H9 (cell line): ENCODE results near the gene CNBD2. TPM values are rescaled to one million over a fixed set of nuclear protein-coding genes. Genes with fewer than 3 reads are reported as not detected.

ENCODE experiments used
- DNase-seq: peaks from one replicate; pipeline ENCODE4 v3.0.0-alpha.2; 2017
- H2AFZ ChIP-seq: one replicate; pipeline ENCODE4 v1.6.1; 2013; ENCODE audit warnings: mild to moderate bottlenecking, low read length, control low read depth, moderate library complexity
- H2AK5ac ChIP-seq: 2 replicates; pipeline ENCODE4 v1.6.1; 2013; ENCODE audit warnings: low read length, control low read depth, mixed read lengths; ENCODE audit not compliant: insufficient read length
- H2BK120ac ChIP-seq: one replicate; pipeline ENCODE4 v1.6.1; 2013; ENCODE audit warnings: low read depth, mild to moderate bottlenecking, low read length, control low read depth, inconsistent platforms; ENCODE audit not compliant: poor library complexity, severe bottlenecking
- H2BK12ac ChIP-seq: 2 replicates; pipeline ENCODE4 v1.6.1; 2013; ENCODE audit warnings: low read length, control low read depth, mixed read lengths, low read depth; ENCODE audit not compliant: insufficient read length
- H2BK15ac ChIP-seq: 2 replicates; pipeline ENCODE4 v1.6.1; 2013; ENCODE audit warnings: low read depth, low read length, control low read depth
- H2BK20ac ChIP-seq: one replicate; pipeline ENCODE4 v1.6.1; 2013; ENCODE audit warnings: low read depth, mild to moderate bottlenecking, low read length, control low read depth, inconsistent platforms; ENCODE audit not compliant: poor library complexity, severe bottlenecking
- H2BK5ac ChIP-seq: 2 replicates; pipeline ENCODE4 v1.6.1; 2013; ENCODE audit warnings: low read length, control low read depth, mixed read lengths; ENCODE audit not compliant: insufficient read length
- H3K14ac ChIP-seq: 2 replicates; pipeline ENCODE4 v1.6.1; 2013; ENCODE audit warnings: low read length, control low read depth; ENCODE audit not compliant: insufficient read depth
- H3K18ac ChIP-seq: 2 replicates; pipeline ENCODE4 v1.6.1; 2013; ENCODE audit warnings: low read depth, mild to moderate bottlenecking, mixed read lengths, low read length, control low read depth; ENCODE audit not compliant: insufficient read length
- H3K23ac ChIP-seq: 2 replicates; pipeline ENCODE4 v1.6.1; 2013; ENCODE audit warnings: low read length, control low read depth, mixed read lengths, low read depth; ENCODE audit not compliant: insufficient read length
- H3K23me2 ChIP-seq: 2 replicates; pipeline ENCODE4 v1.6.1; 2013; ENCODE audit warnings: low read depth, mild to moderate bottlenecking, mixed read lengths, low read length, control low read depth; ENCODE audit not compliant: insufficient read length, poor library complexity, severe bottlenecking
- H3K27ac ChIP-seq: 2 replicates; pipeline ENCODE4 v1.5.1; 2013; ENCODE audit warnings: low read length, control low read depth, mixed read lengths, low read depth; ENCODE audit not compliant: insufficient read length
- H3K27me3 ChIP-seq: 2 replicates; pipeline ENCODE4 v1.6.1; 2013; ENCODE audit warnings: low read length, control low read depth, inconsistent platforms; ENCODE audit not compliant: insufficient read depth
- H3K4ac ChIP-seq: 2 replicates; pipeline ENCODE4 v1.6.1; 2013; ENCODE audit warnings: low read depth, mild to moderate bottlenecking, control low read depth, inconsistent platforms, low read length, moderate library complexity
- H3K4me1 ChIP-seq: 2 replicates; pipeline ENCODE4 v1.6.1; 2013; ENCODE audit warnings: low read length, control low read depth, inconsistent platforms; ENCODE audit not compliant: insufficient read depth
- H3K4me2 ChIP-seq: 2 replicates; pipeline ENCODE4 v1.6.1; 2013; ENCODE audit warnings: low read length, control low read depth, mixed read lengths; ENCODE audit not compliant: insufficient read length, insufficient read depth
- H3K56ac ChIP-seq: 2 replicates; pipeline ENCODE4 v1.6.1; 2013; ENCODE audit warnings: low read depth, mild to moderate bottlenecking, mixed read lengths, low read length, control low read depth; ENCODE audit not compliant: insufficient read length
- H3K79me1 ChIP-seq: 2 replicates; pipeline ENCODE4 v1.6.1; 2013; ENCODE audit warnings: low read depth, mild to moderate bottlenecking, moderate library complexity, low read length, control low read depth, inconsistent platforms; ENCODE audit not compliant: insufficient read depth, poor library complexity, severe bottlenecking
- H3K79me2 ChIP-seq: 2 replicates; pipeline ENCODE4 v1.6.1; 2013; ENCODE audit warnings: low read length, control low read depth, inconsistent platforms; ENCODE audit not compliant: insufficient read depth
- H3K9ac ChIP-seq: 2 replicates; pipeline ENCODE4 v1.6.1; 2013; ENCODE audit warnings: low read length, control low read depth, mixed read lengths; ENCODE audit not compliant: insufficient read length; ENCODE audit errors: extremely low read depth
- H3K9me3 ChIP-seq: one replicate; pipeline ENCODE4 v1.6.1; 2013; ENCODE audit warnings: low read depth, low read length, inconsistent platforms; ENCODE audit not compliant: control insufficient read depth
- H3T11ph ChIP-seq: one replicate; pipeline ENCODE4 v1.6.1; 2013; ENCODE audit warnings: mild to moderate bottlenecking, low read length, control low read depth, inconsistent platforms
- H4K20me1 ChIP-seq: one replicate; pipeline ENCODE4 v1.6.1; 2013; ENCODE audit not compliant: control insufficient read depth, insufficient read length, insufficient read depth
- H4K5ac ChIP-seq: 2 replicates; pipeline ENCODE4 v1.6.1; 2013; ENCODE audit warnings: low read depth, mild to moderate bottlenecking, mixed read lengths, low read length, control low read depth; ENCODE audit not compliant: insufficient read length
- H4K8ac ChIP-seq: replicated peaks from 2 replicates; pipeline ENCODE4 v1.6.1; 2013; ENCODE audit warnings: low read length, control low read depth, mixed read lengths, low read depth; ENCODE audit not compliant: insufficient read length
- H4K91ac ChIP-seq: 2 replicates; pipeline ENCODE4 v1.6.1; 2013; ENCODE audit warnings: low read depth, mild to moderate bottlenecking, moderate library complexity, mixed read lengths, low read length, control low read depth; ENCODE audit not compliant: insufficient read length
- H3K27ac Mint-ChIP-seq, 3 experiments: 2 replicates in 2 of 3; 3 replicates in 1 of 3; pipeline ENCODE4 v1.8.0; 2020 to 2021; ENCODE audit warnings: mixed read lengths in 3 of 3, mild to moderate bottlenecking in 1 of 3, moderate library complexity in 1 of 3
- H3K27me3 Mint-ChIP-seq: 2 replicates; pipeline ENCODE4 v1.8.0; 2021; ENCODE audit warnings: low read depth, mild to moderate bottlenecking, moderate library complexity, mixed read lengths
- H3K36me3 Mint-ChIP-seq, 3 experiments: 2 replicates in 2 of 3; 3 replicates in 1 of 3; pipeline ENCODE4 v1.8.0; 2020 to 2021; ENCODE audit warnings: low read depth in 3 of 3, mixed read lengths in 3 of 3; ENCODE audit not compliant: insufficient read depth in 1 of 3
- H3K4me1 Mint-ChIP-seq, 2 experiments: 2 replicates each; pipeline ENCODE4 v1.8.0; 2020; ENCODE audit warnings: mixed read lengths in 2 of 2
- H3K4me3 Mint-ChIP-seq, 2 experiments: 2 replicates in 1 of 2; 3 replicates in 1 of 2; pipeline ENCODE4 v1.8.0; 2020 to 2021; ENCODE audit warnings: mild to moderate bottlenecking in 2 of 2, mixed read lengths in 2 of 2, moderate library complexity in 1 of 2
- H3K9me3 Mint-ChIP-seq, 2 experiments: 2 replicates in 1 of 2; 3 replicates in 1 of 2; pipeline ENCODE4 v1.8.0; 2020; ENCODE audit warnings: mild to moderate bottlenecking in 2 of 2, mixed read lengths in 2 of 2, moderate library complexity in 1 of 2
- CTCF ChIP-seq: fragments of 200-600 bp; sonication (generic); conservative IDR thresholded peaks from 3 replicates; pipeline ENCODE4 v1.8.0; 2021; ENCODE audit warnings: antibody characterized with exemption, mild to moderate bottlenecking
- WGBS: extraction: QIAGEN DNeasy Blood & Tissue Kit; methylation state at CpG from one replicate; pipeline ENCODE4 v1.1.7; 2013; ENCODE audit warnings: missing lambda C conversion rate, low lambda C conversion rate, mixed read lengths; ENCODE audit not compliant: insufficient read length; ENCODE audit errors: extremely low coverage; 5-methylcytosine and 5-hydroxymethylcytosine counted together
- total RNA-seq: library from RNA; stranded (reverse); gene quantifications from 2 replicates; pipeline ENCODE4 v1.2.1, GENCODE V29; 2021

CNBD2 gene
- total RNA-seq, 1 experiment from 2014 or later = 3.1 TPM

DNA sequence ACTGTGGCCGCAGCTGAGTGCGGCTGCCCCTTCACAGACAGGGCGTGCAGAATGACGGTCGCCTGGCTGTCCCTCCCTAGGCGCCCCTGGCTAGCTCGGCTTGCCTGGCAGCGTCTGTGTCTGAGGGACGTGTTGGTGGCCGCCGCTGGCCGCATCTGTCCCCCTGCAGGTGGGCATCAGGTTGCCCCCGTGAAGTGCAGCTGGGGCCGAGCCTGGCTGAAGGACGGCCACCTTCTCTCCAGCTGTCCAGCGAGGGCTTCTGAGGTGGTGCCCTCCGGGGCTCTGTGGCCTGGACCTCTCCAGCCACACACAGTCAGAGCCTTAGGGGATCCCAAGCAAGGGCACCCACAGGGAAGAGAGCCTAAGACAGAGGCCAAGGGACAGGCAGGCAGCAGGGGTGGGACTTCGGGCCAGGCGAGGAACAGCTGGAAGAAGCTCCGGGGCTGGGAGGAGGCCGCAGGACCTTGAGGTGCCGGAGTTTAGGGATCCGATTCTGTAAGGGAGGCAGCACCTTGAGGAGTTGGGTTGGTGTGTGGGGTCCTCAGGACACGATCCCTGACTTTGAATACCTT is 97.1 kb downstream of the CNBD2 start:
- WGBS = no CpG with 5 or more reads among the region's 24 CpGs
- peak; percentile 7; the same call in 1 of the 3 replicates for TF ChIP-seq CTCF
- H3K23ac ChIP-seq = no peak overlapping the region
- peak overlapping the region; percentile 56 for H3K4me2 ChIP-seq
- H4K8ac ChIP-seq = no peak overlapping the region
- H3K23me2 ChIP-seq = peaks cover 14% of the 10 kb centered on the region
- H4K5ac ChIP-seq = no peak overlapping the region
- no peak overlapping the region for H2AFZ ChIP-seq
- no peak overlapping the region for H3K56ac ChIP-seq
- H3K14ac ChIP-seq = no peak overlapping the region
- H3K18ac ChIP-seq = no peak overlapping the region
- H3K27me3 ChIP-seq = peaks cover 3% of the 10 kb centered on the region; the same call in 1 of the 2 replicates
- H3T11ph ChIP-seq = no peak overlapping the region
- Mint-ChIP-seq H3K4me3 (peak overlapping the region; percentile 66 to 78), H3K9me3 (no peaks in the 10 kb centered on the region; a peak in 2 of 5 replicates), H3K4me1 (peaks cover 8 to 14% of the 10 kb centered on the region in 2 experiments), H3K27me3 (peaks cover 59% of the 10 kb centered on the region), H3K27ac (no peak overlapping the region), H3K36me3 (no peaks in the 10 kb centered on the region)
- H2AK5ac ChIP-seq = no peak overlapping the region
- no peaks in the 10 kb centered on the region for H3K79me1 ChIP-seq
- H3K27ac ChIP-seq = no peak overlapping the region
- no peak overlapping the region for H2BK15ac ChIP-seq
- H3K4ac ChIP-seq = no peak overlapping the region
- no peak overlapping the region for H2BK120ac ChIP-seq
- H3K9ac ChIP-seq = no peak overlapping the region
- H3K9me3 ChIP-seq = no peaks in the 10 kb centered on the region
- peak; percentile 34 for DNase-seq
- no peak overlapping the region for H2BK5ac ChIP-seq
- no peak overlapping the region for H2BK12ac ChIP-seq
- no peaks in the 10 kb centered on the region for H3K79me2 ChIP-seq
- no peaks in the 10 kb centered on the region for H3K4me1 ChIP-seq
- H2BK20ac ChIP-seq = no peak overlapping the region
- H4K20me1 ChIP-seq = no peaks in the 10 kb centered on the region
- no peak overlapping the region for H4K91ac ChIP-seq
